ENCODE measurements around the gene NANOG. TPM values are rescaled to one million over a fixed set of nuclear protein-coding genes. Genes with fewer than 3 reads are reported as not detected.
"Not testable (repeated sequence)": the region's sequence is repeated elsewhere in the genome, so short reads cannot be mapped to it uniquely, and the experiment has no call there.

NANOG gene
- total RNA-seq, 4 donors from 2014 or later, result 0.16 to 0.41 TPM; not detected in 2

DNA sequence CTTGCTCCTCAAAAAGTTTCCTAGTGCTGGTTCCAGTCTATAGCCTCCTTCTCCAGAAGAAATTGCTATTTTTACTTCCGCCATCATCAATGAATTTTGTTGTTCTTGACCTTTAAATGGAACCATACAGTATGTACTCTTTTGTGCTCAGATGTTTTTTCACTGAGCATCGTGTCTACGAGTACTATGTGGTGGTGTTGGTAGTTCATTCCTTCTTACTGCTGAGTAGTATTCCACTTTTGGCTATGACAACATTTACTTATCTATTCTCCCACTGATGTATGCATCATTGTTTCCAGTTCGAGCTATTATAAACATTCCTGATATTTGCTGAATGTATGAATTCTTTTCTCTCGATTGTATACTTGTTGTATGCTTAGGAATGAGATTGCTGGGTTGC is 54.9 kb downstream of the NANOG start:
- in situ Hi-C loops (cut with MboI; ENCODE audit: low pct_ligation_motif_present in 1 of 4, low pct_unique_long_range_greater_than_20kb in 1 of 4, low sequenced_read_pairs in 3 of 4) (no loop called here), intact Hi-C loops (cut with DNase I; ENCODE audit: low total_unique reads) (no loop called here)
- Histone ChIP-seq H3K4me1 (no peaks in the 10 kb centered on the region), H3K4me3 (no peak overlapping the region), H3K27me3 (no peaks in the 10 kb centered on the region), H3K27ac (no peak overlapping the region), H3K36me3 (no peaks in the 10 kb centered on the region), H3K9me3 (no peaks in the 10 kb centered on the region)
- TF ChIP-seq, protein P1, sequence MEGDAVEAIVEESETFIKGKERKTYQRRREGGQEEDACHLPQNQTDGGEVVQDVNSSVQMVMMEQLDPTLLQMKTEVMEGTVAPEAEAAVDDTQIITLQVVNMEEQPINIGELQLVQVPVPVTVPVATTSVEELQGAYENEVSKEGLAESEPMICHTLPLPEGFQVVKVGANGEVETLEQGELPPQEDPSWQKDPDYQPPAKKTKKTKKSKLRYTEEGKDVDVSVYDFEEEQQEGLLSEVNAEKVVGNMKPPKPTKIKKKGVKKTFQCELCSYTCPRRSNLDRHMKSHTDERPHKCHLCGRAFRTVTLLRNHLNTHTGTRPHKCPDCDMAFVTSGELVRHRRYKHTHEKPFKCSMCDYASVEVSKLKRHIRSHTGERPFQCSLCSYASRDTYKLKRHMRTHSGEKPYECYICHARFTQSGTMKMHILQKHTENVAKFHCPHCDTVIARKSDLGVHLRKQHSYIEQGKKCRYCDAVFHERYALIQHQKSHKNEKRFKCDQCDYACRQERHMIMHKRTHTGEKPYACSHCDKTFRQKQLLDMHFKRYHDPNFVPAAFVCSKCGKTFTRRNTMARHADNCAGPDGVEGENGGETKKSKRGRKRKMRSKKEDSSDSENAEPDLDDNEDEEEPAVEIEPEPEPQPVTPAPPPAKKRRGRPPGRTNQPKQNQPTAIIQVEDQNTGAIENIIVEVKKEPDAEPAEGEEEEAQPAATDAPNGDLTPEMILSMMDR (IDR thresholded peaks at IDR 0.05), result no peak
- TF ChIP-seq EP300 (IDR thresholded peaks at IDR 0.05; ENCODE audit: low read depth), result no peak
- TF ChIP-seq POLR2AphosphoS5 (IDR thresholded peaks at IDR 0.05), result no peak
- TF ChIP-seq POLR2A (IDR thresholded peaks at IDR 0.05), result no peak
- no peak for DNase-seq
- WGBS, 2 donors (ENCODE audit: low coverage in 1 of 2), result 66% methylated on average over 5 of the region's 5 CpGs

DNA sequence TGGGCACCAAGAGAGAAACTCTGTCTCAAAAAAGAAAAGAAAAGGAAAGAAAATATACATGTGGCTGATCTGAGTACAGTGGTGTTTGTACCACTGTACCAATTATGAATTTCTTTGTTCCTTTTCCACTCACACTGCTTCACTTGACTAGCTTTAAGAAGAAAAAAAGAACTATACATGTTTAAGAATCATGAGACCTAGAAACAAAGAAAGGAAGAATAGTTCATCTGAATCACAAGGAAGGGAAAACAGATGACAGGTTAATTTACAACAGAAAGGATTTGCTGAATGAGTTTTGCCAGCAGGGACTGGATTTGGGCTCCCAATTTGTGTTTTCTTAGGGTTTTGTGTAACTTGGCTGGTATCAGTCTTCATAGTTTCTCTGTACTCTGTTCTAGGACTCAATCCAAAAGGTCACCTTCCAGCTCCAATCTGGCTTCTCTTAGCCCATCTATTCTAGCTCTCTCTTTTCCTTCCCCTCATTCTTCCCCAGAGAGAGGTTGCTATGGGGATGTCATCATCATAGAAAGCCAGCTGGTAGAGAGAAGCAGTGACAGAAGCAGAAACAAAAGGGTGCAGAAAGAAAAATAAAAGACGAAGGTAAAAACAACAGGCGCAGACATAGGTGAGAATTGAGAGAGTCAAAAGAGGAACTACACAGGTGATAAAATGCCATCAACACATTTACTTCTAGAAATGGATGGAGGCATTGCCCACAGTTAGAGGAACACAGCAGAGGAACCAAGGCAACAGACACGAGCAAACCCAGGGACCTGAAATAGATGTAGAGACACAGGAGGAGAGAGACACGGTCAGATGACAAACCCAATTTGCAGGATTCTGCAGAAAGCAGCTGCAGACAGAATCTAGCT is 58.3 kb downstream of the NANOG start:
- 21 to 56% methylated on average over 2 to 4 of the region's 4 CpGs for WGBS, 2 donors (ENCODE audit: low coverage in 1 of 2)
- H3K4me3 ChIP-seq; H3K27ac ChIP-seq; DNase-seq; intact Hi-C loops (cut with DNase I; ENCODE audit: low total_unique reads); H3K4me1 ChIP-seq; H3K9me3 ChIP-seq; in situ Hi-C loops (cut with MboI; ENCODE audit: low pct_ligation_motif_present in 1 of 4, low pct_unique_long_range_greater_than_20kb in 1 of 4, low sequenced_read_pairs in 3 of 4); H3K27me3 ChIP-seq; H3K36me3 ChIP-seq: not testable (repeated sequence)

DNA sequence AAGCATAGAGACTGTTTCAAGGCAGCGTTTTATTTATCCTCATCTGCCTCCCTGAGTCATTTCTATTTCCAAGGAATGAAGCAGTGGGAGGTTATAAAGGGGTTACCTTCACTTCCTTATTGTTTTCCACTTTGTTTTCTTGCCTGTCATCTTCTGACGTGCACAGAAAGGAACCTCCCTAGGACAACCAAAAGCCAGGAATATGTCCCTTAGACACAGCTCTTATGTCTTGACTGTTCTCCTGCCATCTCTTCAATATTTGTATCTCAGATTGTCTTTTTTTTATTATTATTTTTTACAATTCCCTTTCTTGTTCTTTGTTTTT is 58.9 kb downstream of the NANOG start:
- WGBS, 2 donors (ENCODE audit: low coverage in 1 of 2), result 0 to 18% methylated on average over 1 to 2 of the region's 2 CpGs
- in situ Hi-C loops (cut with MboI; ENCODE audit: low pct_ligation_motif_present in 1 of 4, low pct_unique_long_range_greater_than_20kb in 1 of 4, low sequenced_read_pairs in 3 of 4), result not testable (repeated sequence)

More for the DNA sequence above, 58.9 kb downstream of the NANOG start:
- H3K4me3 ChIP-seq; intact Hi-C loops (cut with DNase I; ENCODE audit: low total_unique reads); H3K27me3 ChIP-seq; DNase-seq; H3K36me3 ChIP-seq; H3K4me1 ChIP-seq; H3K9me3 ChIP-seq; H3K27ac ChIP-seq: not testable (repeated sequence)

Small RNAs within 50 kb of the gene (small RNA-seq; reads per million reads assigned to genes)
- 0 reads per million in 4 donors for gene RF00019

Other genes with a start within 250 kb of the NANOG start
- gene APOBEC1, start 123.5 kb upstream of the NANOG start, total RNA-seq, result 1 to 10 TPM in 2 of 4 donors, not detected in 2; 5.7 to 8.3 TPM
- not detected for gene GDF3, start 93.6 kb upstream of the NANOG start, total RNA-seq
- not detected for gene DPPA3, start 78.0 kb upstream of the NANOG start, total RNA-seq
- gene CLEC4C, start 42.0 kb upstream of the NANOG start, total RNA-seq, result not detected
- gene NANOGNB, start 24.2 kb upstream of the NANOG start, total RNA-seq, result not detected
- gene SLC2A14, start 83.5 kb downstream of the NANOG start, total RNA-seq, result under 1 TPM in 2 of 4 donors, not detected in 2; 0.48 to 0.96 TPM
- gene SLC2A3, start 146.8 kb downstream of the NANOG start, total RNA-seq, result 10 to 100 TPM in 1 of 4 donors, 1 to 10 TPM in 2, under 1 TPM in 1; 0.80 to 10.2 (median 8.1) TPM
- gene FOXJ2, start 243.3 kb downstream of the NANOG start, total RNA-seq, result 10 to 100 TPM; 11.6 to 15.7 (median 12.5) TPM